ENCODE results near the gene ZNF281.

ZNF281 gene

GRCh38 chr1:200391747-200392146, 18.1 kb downstream of the ZNF281 start (continued):
- no peak for TF ChIP-seq ZNF292 (tag by site-specific recombination; IDR thresholded peaks at IDR 0.05; ENCODE audit: borderline replicate concordance, low read depth)
- TF ChIP-seq YY2 (tag by site-specific recombination; IDR thresholded peaks at IDR 0.05): no peak
- TF ChIP-seq, protein P1, sequence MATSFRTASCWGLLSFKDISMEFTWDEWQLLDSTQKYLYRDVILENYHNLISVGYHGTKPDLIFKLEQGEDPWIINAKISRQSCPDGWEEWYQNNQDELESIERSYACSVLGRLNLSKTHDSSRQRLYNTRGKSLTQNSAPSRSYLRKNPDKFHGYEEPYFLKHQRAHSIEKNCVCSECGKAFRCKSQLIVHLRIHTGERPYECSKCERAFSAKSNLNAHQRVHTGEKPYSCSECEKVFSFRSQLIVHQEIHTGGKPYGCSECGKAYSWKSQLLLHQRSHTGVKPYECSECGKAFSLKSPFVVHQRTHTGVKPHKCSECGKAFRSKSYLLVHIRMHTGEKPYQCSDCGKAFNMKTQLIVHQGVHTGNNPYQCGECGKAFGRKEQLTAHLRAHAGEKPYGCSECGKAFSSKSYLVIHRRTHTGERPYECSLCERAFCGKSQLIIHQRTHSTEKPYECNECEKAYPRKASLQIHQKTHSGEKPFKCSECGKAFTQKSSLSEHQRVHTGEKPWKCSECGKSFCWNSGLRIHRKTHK (tag by site-specific recombination; IDR thresholded peaks at IDR 0.05): no peak
- TF ChIP-seq PRDM2 (tag by site-specific recombination; IDR thresholded peaks at IDR 0.05; ENCODE audit: borderline replicate concordance): no peak

DNA sequence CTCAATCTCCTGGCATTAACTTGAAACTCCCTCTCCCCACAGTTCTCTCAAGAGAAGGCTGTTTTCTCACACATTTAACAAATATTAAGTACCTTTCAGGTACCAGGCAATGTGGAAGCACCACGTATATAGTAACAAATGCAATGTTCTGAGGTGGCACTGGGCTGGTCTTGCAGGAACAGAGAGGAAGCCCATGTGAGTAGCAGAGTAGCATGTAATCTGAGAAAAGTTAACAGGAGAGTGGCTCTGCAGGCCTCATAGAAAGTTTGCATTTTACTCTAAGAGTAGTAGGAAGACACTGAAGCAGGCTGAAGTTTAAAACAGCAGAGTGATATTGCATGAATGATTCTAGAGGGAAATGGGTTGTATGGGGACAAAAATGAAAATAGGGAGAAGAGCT, 21.0 kb downstream of the ZNF281 start:
- ChIA-PET POLR2A (interaction anchor here (0.6 kb wide), 1 partner anchor 371 kb away, joined by 3 read pairs; no protein-coding TSS in a partner anchor), CTCF (no interaction called here)
- Histone ChIP-seq H3K4me3 (ENCODE audit: low read depth, low read length) (no peak overlapping the region), H3K36me3 (ENCODE audit: control insufficient read depth in 2 of 2, insufficient read depth in 1 of 2, low read length in 2 of 2) (no peaks in the 10 kb centered on the region), H3K4me1 (ENCODE audit: control insufficient read depth, insufficient read depth, low read length) (no peaks in the 10 kb centered on the region), H3K27ac (ENCODE audit: extremely low read depth, low read depth, low read length) (no peak overlapping the region), H3K9me3 (ENCODE audit: control insufficient read depth, insufficient read depth, low read depth, low read length) (no peaks in the 10 kb centered on the region)
- TF ChIP-seq ZNF501 (tag by site-specific recombination; IDR thresholded peaks at IDR 0.05) (no peak), ZNF677 (tag by site-specific recombination; IDR thresholded peaks at IDR 0.05) (no peak)

DNA sequence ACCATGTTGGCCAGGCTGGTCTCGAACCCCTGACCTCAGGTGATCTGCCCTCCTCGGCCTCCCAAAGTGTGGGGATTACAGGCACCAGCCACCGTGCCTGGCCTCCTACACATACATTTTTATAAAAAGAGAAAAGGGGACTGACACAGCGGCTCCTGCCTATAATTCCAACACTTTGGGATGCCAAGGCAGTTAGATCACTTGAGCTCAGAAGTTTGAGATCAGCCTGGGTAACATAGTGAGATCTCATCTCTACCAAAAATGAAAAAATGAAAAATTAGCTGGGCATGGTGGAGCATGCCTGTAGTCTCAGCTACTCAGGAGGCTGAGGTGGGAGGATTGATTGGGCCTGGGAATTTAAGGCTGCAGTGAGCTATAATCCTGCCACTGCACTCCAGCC, 23.4 kb downstream of the ZNF281 start:
- no peaks in the 10 kb centered on the region for H3K4me1 ChIP-seq (ENCODE audit: control insufficient read depth, insufficient read depth, low read length)
- H3K9me3 ChIP-seq (ENCODE audit: control insufficient read depth, insufficient read depth, low read depth, low read length): no peaks in the 10 kb centered on the region
- TF ChIP-seq ZNF621 (tag by site-specific recombination; IDR thresholded peaks at IDR 0.05): no peak
- POLR2A ChIA-PET: interaction anchor here (0.6 kb wide), 1 partner anchor 86 kb away, joined by 4 read pairs; no protein-coding TSS in a partner anchor
- no peak overlapping the region for H3K4me3 ChIP-seq (ENCODE audit: low read depth, low read length)
- H3K36me3 ChIP-seq (ENCODE audit: control insufficient read depth in 2 of 2, insufficient read depth in 1 of 2, low read length in 2 of 2): no peaks in the 10 kb centered on the region
- H3K27ac ChIP-seq (ENCODE audit: extremely low read depth, low read depth, low read length): no peak overlapping the region
- CTCF ChIA-PET: interaction anchor here (1.1 kb wide), 1 partner anchor 129 kb away, joined by 3 read pairs; no protein-coding TSS in a partner anchor

DNA sequence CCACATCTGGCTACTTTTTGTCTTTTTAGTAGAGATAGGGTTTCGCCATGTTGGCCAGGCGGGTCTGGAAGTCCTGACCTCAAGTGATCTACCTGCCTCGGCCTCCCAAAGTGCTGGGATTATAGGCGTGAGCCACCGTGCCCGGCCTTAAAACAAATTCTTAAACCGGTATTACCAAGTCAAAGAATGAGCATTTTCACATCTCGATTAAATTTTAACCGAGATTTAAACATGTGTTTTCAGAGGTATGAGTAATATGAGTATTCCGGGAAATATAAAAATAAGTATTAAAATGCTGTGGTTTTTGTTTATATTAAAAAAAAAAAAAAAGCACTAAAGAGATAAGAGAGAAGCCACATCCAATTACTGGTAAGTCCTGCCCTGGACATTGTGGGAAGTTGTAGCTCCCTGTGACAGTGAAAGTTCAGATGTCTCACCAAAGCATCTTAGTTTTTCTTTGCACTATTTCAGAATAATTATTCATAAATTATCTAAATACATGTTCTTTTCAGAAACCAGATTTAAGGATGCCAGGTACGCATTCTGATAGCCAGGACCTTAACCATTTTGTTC, 24.9 kb downstream of the ZNF281 start:
- TF ChIP-seq ZNF585B (tag by site-specific recombination; IDR thresholded peaks at IDR 0.05): no peak
- TF ChIP-seq ZNF366 (tag by site-specific recombination; conservative IDR thresholded peaks at IDR 0.05): no peak
- no peak for TF ChIP-seq PRDM1 (tag by site-specific recombination; IDR thresholded peaks at IDR 0.05)
- no peak for TF ChIP-seq SETDB1 (IDR thresholded peaks at IDR 0.05; ENCODE audit: insufficient read length, low read length)
- TF ChIP-seq ZNF600 (tag by site-specific recombination; IDR thresholded peaks at IDR 0.05): no peak
- no peak for TF ChIP-seq ZNF514 (tag by site-specific recombination; IDR thresholded peaks at IDR 0.05)
- TF ChIP-seq ZIC2 (tag by site-specific recombination; IDR thresholded peaks at IDR 0.05): no peak
- no peak for TF ChIP-seq IKZF3 (tag by site-specific recombination; IDR thresholded peaks at IDR 0.05)
- no peak for TF ChIP-seq ELK4 (IDR thresholded peaks at IDR 0.05; ENCODE audit: borderline replicate concordance, low read depth, low read length)
- TF ChIP-seq ZNF132 (tag by site-specific recombination; IDR thresholded peaks at IDR 0.05; ENCODE audit: borderline replicate concordance): no peak
- TF ChIP-seq ZNF488 (tag by site-specific recombination; IDR thresholded peaks at IDR 0.05): no peak
- no peak for TF ChIP-seq ZBTB20 (tag by site-specific recombination; IDR thresholded peaks at IDR 0.05)
- no peak for TF ChIP-seq SCRT1 (tag by site-specific recombination; IDR thresholded peaks at IDR 0.05; ENCODE audit: borderline replicate concordance)
- TF ChIP-seq HOXC10 (CRISPR knock-in tag; IDR thresholded peaks at IDR 0.05): no peak
- Histone ChIP-seq H3K4me3 (ENCODE audit: low read depth, low read length) (no peak overlapping the region), H3K36me3 (ENCODE audit: control insufficient read depth in 2 of 2, insufficient read depth in 1 of 2, low read length in 2 of 2) (no peaks in the 10 kb centered on the region), H3K9me3 (ENCODE audit: control insufficient read depth, insufficient read depth, low read depth, low read length) (no peaks in the 10 kb centered on the region), H3K4me1 (ENCODE audit: control insufficient read depth, insufficient read depth, low read length) (no peaks in the 10 kb centered on the region), H3K27ac (ENCODE audit: extremely low read depth, low read depth, low read length) (no peak overlapping the region)
- POLR2A ChIA-PET: no interaction called here
- CTCF ChIA-PET: no interaction called here
